OCI-M1 (cell line): ENCODE results near the gene SPOP.
"Not testable (repeated sequence)": the region's sequence is repeated elsewhere in the genome, so short reads cannot be mapped to it uniquely, and the experiment has no call there.

Experiments
- DNase-seq: peaks from one replicate; lab custom pipeline; 2025; lab: John Stamatoyannopoulos, UW

SPOP gene

DNA sequence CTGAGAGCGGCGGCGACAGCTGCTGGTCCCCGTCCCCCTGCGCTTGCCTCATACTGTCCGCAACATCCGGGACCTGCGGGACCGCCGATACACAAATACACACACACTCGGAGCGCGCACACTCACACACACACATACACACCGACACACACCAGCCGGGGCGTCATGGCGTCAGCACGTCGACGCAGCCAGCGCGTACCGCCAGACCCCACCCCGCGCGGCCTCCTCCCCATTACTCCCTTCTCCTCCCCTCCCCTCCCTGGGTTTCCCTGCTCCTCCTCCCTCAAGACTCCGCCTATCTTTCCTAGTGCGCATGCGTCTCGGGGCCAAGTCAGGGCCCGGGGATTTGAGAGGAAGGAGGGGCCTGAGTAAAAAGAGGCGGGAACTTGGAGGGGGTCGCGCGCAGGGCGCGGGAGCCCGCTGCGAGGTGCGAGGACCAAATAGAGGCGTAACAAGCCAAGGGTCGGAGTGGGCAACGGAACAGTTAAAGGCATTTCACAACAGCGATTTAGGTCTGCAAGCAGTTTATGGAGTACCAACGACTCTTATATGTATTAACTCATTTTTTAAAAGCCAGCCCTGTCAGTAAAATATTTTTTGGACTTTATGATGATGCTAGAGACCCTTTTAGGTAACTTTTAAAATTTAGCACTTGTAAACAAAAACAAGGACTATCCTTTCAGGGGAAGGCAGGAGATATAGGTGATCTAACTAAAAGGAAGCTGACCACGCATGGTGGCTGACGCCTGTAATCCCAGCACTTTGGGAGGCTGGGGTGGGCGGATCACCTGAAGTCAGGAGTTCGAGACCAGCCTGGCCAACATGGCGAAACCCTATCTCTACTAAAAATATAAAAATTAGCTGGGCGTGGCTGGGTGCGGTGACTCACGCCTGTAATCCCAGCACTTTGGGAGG is at the start of gene SPOP:
Gene SPOP, minus strand, starts transcription at position 165 of the 915 bp plus-strand sequence. CDS start 55,287 bp downstream, outside the sequence.
- DNase-seq, result peak; percentile 99

DNA sequence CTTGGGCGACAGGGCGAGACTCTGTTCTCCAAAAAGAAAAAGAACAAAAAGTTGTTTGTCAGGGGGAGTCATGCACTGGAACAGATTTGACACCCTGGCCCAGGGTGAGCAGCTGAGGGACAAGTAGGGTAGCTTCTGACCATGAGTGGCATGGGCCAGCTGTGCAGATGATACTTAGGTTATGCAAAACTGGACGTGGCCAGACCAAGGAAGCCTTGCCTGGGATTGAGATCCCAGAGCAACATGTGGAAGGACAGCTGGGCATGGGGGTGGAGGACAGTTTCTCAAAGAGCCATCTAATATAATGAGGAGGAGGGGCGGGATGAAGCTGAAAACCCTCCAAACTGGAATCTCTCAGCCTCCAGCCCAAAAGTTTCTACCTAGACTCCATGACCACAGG is 49.5 kb upstream of the SPOP start:
- DNase-seq, result no peak

DNA sequence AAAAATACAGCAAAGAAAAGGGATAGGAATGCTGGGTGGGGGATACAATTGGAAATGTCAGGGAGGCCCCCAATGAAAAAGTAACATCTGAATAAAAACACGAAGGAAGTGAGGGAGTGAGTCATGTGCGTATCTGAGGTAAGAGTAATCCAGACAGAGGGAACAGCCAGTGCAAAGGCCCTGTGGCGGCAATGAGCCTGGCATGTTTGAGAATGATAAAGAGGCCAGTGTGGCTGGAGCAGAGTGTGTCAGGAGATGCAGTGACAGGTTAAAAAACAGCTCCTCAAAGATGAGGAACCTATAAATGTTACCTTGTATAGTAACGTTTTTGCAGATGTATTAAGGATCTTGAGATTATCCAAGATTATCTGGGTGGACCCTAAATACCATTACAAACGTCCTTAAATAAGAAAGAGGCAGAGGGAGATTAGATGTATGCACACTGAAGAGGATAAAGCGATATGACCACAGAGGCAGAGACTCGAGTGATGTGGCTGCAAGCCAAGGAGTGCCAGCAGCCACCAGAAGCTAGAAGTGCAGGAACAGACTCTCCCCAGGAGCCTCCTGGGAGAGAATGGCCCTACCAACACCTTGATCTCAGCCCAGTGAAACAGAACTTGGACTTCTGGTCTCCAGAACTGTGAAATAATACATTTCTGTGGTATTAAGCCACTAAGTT is 47.7 kb upstream of the SPOP start:
- DNase-seq, result no peak

DNA sequence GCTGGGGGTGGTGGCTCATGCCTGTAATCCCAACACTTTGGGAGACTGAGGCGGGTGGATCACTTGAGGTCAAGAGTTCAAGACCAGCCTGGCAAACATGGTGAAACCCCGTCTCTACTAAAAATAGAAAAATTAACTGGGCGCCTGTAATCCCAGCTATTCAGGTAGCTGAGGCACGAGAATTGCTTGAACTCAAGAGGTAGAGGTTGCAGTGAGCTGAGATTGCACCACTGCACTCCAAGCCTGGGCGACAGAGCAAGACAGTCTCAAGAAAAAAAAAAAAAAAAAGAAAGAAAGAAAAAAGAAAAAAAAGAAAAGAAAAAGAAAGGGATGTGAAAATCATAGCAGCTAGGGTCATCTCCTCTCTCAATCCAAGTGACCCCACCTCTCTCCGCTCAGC is 46.7 kb upstream of the SPOP start:
- not testable (repeated sequence) for DNase-seq

DNA sequence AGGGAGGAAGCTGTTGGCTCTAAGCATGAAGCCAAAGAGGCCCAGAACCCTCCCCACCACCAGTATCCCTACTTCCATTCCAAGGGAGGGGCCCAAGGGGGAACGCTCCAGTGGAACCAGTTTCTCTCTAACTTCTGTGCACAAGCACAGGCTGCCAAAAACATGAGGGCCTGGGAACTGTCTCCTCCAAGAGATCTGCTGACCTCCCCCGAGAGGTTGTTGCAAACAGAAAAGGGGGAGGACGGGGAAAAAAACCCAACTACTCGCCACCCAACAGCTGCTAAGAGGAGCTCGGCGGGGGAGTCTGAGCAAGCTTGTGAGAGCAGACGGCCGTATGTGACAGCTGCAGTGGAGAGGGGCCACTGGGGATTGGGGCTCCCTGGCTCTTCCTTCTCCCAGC is 45.5 kb upstream of the SPOP start:
- no peak for DNase-seq

DNA sequence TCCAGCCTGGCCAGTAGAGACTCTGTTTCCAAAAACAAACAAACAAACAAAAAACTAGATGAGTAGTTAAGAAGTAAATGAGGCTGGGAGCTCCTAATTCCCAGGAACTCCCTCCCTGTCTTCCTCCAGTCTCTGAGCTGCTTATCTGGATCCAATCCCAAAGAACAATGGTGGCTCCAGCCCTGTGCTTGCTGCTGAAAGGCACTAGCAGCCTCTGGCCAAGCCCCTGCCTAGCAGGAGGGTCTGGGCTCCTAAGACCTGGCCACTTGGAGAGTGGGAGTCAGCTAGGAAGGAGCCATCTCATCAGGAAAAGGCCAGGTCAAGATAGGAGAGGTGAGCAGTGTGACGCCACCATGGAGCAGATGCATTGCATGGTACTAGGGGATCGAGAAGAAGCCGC is 44.2 kb upstream of the SPOP start:
- no peak for DNase-seq

DNA sequence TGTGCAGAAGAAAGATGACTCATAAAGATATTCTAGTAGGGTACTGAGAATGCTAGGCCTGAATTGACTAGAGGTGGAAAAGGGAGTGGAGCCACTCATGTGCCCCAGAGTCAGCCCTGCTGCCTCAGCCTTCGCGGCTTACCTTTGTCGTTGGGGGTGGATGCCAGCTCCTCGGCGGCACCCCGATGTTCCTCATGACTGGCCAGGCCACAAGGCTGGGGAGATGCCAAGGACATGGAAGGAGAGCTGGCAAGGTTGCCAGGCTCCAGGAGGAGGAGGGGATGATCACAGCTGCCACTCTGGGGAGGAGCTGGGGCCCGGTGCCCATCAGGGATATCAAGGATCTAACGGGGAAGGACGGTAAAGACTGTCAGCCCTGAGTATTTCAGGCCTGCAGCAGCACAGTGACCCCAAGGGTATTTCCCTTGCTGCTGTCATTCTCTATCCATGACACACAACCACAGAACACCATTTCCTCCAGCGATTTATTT is 39.5 kb upstream of the SPOP start:
- no peak for DNase-seq

DNA sequence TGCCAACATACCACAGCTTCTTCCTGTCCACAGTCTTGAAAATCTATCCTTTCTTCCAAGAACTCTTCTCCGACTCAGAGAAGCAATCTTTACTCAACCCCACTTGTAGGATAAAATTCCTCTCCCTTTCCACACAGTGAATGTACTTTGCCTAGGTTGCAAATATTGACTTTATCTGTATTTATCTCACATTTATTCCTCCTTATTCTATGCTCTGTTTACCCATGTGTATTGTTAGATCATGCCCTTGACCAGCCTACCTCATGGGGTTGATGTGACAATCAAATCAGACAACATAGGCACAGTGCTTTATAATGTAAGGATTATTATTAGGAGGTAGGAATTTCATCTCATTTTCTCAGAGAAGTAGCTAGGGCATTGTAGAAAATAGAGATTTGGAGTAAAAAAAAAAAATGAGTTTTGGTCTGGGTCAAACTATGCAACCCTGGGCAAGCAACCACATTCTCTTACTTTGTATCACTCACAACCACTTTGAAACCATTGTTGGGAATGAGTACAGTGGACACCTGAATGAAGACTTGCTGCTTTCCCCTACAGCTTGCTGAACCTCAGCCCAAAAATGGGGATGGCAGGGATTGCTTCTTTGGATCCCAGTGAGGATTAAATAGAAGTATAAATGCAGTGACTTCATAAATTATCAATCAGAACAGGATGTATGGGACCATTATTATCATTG is 38.9 kb upstream of the SPOP start:
- no peak for DNase-seq

DNA sequence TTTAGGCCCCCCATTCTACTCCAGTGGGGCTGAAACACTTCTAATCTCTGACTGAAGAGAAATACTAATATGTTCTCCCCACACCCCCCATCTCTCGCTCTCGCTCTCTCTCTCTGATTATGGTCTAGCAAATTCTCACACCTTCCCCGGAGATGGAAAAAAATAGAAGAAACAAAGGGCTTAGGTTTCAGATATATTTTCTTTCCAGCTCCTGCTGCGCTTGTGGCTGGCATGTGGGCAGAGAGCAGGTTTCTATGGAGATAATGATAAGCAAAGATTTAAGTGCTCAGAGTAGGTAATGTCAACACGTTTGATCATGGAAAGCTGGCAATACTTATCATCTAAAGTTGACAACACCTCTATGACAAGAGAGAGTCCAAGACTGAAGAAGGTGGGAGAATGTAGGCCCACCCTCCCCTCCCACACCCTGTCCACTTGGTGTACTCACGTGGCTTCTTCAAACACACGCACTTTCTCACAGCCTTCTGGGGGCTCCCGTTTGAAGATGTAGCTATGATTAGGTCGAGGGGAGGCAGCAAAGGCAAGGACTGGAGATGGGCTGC is 37.9 kb upstream of the SPOP start:
- DNase-seq, result no peak

DNA sequence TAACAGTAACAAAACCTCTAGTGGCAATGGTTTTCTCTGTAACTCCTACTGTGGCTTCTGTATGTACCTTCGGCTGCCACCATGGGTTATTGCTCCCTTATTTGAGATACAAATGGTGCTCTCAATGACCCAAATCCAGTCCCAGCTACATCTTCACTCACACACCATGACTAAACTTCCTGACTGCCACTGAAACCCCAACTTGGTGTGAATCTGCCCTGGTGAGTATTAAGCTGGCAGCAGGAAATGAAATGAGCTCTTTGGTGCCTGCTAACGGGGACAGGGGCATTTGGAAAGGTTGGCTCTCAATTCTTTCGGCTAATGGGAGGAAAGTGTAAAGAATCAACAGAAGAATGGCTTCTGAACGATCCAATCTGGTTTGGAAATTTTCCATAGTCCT is 37.3 kb upstream of the SPOP start:
- no peak for DNase-seq

DNA sequence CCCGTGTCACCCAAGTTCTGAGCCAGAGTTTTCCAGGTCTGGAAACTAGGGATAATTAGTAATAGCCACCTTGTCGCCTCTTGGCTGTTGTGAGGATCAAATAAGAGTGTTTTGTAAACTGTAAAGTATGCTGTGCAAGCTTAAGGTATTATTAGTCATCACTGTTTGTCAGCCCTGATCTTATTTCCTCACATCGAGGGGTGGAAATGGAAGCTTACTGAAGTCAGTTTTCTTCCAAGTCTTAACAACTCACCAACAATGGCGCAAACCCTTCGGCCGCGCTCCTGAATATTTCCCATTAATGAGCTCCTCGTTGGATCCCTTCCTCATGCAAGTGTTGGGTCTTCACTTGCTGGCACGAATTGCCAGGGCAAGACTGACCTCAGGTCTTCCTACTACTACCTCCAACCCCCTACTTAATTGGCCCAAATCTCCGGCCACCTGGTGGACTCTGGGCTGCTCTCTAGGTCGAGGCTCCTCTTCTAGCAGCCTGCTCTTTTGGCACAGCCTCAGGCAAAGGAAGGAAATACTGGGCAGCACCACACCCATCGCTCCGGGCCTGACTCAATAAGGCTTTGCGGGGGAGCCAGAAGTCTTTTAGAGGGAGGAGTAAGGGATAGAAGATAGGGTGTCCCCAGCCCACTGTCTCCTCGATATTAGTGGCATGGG is 30.8 kb upstream of the SPOP start:
- peak; percentile 72 for DNase-seq

DNA sequence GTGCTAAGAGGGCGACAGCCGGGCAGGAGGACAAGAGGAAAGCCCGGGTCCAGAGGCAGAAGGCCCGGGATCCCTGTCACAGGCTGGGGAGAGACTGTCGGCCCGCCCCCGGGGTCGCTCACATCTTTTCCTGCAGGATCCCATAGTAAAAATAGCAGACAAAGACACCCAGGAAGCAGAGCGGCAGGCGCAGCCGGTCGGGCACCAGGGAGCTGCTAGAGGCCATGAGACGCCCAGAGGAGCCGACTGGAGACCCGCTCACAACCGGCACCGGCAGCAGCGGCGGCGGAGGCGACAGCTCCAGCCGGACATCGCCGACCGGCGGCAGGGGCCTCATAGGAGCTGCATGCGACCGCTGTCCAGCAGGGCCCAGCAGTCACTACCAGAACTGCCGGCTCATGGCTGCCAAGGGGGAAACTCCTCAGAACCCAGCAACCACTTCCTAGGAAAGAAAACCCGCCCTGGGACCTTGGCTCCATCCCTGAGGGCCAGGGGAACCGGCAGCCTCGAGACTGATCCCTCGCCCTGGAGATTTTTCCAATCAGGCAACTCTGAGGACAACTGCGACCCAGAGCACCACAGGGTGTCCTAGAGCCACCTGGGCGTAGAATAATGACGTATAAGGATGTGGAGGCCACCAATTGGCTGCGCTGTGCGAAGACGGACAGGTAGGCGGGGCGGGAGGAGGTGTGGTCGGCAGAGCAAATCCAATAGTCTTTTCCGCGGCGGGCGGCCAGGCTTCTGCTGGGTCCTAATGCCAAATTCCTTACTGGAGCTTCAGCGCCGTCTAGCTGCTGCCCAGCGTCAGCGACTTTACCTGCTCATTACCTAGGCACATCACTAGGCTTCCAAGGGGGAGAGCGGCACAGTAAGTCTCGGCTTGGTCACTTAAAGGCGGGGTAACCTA is 30.0 kb upstream of the SPOP start, which contains the start of gene SLC35B1:
Gene SLC35B1, minus strand, starts transcription at position 357 of the 907 bp plus-strand sequence. Its CDS starts 131 bp downstream, at position 226.
- DNase-seq, result peak; percentile 99

DNA sequence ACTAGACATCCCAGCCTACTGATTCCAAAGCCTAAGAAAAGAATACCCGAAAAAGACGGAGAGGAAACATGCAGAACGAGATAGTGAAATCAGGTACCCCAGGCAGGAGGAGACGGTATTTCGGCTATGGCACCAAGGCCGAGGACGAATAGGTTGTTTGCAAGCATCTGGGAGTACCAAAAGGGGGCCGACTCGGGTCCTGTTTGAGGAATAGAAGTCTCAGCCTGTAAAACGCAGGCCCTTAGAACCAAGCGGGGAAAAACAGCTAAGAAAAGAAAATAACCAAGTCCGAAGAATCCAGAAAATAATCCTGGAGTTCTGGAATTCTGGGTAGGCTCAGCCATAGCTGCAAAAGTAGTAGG is 29.3 kb upstream of the SPOP start:
- peak; percentile 40 for DNase-seq

DNA sequence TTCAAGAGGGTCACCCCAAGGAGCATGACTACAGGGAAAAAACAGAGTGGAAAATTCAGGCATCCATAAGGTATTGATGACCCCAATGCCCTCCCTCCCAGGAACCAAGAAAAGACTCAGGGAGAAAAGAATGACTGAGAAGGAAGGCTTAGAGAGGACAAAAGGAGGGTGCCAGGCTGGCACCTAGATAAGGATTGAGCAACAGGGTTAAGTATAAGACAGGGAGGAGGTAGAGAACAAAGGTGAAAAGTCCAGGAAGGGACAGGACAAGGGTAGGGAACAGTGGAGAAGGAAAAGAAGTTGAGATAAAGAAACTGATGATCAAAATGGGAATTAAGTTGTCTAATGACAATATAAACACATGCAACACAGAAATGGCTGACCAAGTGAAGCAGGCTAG is 27.4 kb upstream of the SPOP start:
- DNase-seq, result no peak

DNA sequence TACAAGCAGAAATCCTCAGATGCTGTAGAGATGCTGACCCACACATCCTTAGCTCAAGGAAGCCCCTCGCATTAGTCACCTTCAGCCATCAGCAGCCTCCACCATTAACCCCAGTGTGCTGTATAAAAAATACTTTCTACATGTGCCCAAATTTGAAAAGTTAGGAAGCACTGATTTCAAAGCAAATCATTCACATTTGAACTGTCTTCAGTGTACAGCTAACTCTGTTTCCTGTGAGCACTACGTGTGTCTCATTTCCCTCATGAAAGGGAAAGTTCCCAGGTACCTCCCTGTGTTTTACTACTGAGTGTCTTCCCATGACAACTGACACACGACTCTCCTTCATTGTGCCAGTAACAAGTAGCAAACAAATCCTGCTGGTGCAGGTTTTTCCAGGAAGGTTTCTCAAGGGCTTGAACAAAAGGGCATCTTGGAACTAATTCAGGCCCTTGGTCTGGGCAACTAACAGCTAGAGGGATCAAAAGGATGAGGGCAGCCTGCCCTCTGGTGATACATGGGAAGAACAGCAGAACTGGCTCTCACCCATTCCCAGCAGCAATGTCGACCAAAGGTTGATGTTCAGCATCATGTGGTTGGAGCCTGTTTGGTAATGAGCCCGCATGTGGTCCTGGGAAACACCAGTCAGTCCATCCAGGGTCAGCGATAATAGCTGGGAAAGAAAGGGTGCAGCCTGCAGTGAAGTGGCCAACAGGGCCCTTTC is 25.8 kb upstream of the SPOP start:
- DNase-seq, result peak; percentile 34

DNA sequence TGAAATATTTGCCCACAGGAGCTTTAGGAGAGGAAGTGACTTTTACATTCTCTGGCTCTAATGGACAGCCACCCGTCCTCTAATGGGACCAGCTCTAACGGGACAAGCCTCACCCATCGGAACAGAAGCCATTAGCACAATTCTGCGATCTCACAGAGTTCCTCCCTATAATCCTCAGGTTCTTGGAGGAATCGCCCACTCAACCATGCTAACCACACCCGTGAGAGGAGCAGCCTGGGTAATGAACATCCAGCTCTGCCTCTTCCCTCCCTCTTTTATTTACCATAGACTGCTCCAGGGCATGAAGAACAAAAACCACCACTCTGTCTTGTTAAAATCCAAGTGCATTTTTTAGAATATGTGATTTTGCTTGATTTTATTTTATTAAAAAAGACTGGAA is 23.1 kb upstream of the SPOP start:
- no peak for DNase-seq

DNA sequence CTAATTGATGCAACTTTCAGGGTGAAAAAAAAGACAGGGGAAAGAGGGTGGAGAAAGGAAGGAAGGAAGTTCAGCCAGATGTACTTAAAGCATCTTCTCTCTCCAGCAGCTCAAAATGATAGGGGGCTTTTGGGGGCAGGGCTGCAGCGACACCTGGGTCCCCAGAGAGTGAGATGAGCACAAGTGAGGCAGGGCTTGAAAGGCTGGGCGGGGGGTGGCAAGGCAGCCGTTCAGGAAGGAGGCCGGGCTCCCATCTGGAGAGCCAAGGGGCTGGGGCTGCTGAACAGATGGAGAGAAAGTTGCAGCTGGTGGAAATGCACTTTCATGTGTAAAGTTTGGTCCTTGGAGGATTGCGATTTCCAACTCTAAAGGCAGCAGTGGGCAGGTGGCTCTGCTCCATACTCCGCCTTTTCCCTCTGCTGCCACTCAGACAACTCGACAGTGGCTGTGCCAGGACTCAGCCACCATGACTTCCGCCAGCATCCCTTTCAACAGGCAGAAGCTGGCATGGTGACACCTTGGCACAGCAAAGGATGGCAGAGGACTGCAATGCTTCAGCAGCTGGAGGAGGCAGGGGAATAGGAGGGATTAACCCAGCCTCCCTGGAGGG is 22.2 kb upstream of the SPOP start:
- DNase-seq, result no peak

DNA sequence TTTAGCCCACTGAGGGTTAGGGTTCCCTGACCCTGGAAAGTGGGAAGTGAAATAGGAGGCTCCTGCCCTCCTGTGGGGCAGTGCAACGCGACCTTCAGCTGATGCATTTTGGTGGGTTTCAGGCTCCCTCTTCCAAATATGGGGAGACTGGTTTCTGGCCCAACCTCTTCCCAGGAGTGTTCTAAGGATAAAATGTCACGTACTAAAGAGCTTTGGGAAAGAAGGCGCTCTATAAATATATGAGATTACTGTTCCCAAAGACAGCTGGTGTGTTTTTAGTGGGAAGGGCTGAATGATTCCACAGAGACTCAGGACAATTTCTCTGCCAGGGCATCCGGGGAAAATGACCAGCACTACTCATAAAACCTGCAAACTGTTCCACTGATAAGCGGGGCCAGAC is 20.1 kb upstream of the SPOP start:
- no peak for DNase-seq

DNA sequence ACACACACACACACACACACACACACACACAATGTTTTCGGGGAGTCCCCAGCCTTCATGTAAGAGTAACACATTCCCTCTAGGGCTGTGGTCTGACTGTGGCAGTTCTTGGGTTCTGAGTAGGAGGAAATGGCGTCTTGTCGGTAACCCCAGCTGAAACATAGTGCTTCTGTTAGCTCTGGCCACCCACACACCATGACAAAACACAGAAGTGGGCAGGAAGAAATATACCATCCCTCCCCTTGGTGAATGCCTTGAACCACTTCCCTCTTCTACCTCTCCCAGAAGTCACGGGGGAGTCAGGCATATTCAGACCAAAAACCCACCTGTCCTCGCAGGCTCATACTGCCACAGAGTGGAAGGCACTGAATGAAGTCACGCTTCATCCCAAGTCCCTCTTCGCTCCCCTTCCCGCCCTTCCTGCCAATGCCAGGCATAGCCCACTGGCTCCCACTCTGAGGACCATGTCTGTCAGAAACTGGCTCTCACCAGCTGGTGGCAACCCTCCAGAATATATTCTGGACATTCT is 18.4 kb upstream of the SPOP start:
- peak; percentile 34 for DNase-seq
